Fibroblast of upper back skin (primary cell): ENCODE measurements around the gene CHIC2.
"Not testable (repeated sequence)": the region's sequence is repeated elsewhere in the genome, so short reads cannot be mapped to it uniquely, and the experiment has no call there.

ENCODE experiments used
- DNase-seq: peaks from one replicate; pipeline ENCODE4 v3.0.0-alpha.2; 2013

The CHIC2 gene

GRCh38 chr4:54064317-54065111, at the start of gene CHIC2:
TSS of gene CHIC2 (minus strand) at chr4:54064605. CDS start at chr4:54064300, 305 bp downstream.
- DNase-seq: peak; percentile 94

GRCh38 chr4:54113206-54113605, 48.8 kb upstream of the CHIC2 start:
- DNase-seq: not testable (repeated sequence)

GRCh38 chr4:54110019-54110416, 45.6 kb upstream of the CHIC2 start:
- DNase-seq: no peak

- no peak for DNase-seq
Measured at GRCh38 chr4:54109241-54110018, 45.0 kb upstream of the CHIC2 start.

- DNase-seq: no peak
Measured at GRCh38 chr4:54107951-54108748, 43.7 kb upstream of the CHIC2 start.

GRCh38 chr4:54104907-54105306, 40.5 kb upstream of the CHIC2 start:
- DNase-seq: no peak

GRCh38 chr4:54103190-54103574, 38.8 kb upstream of the CHIC2 start:
- DNase-seq: no peak

- peak; percentile 24 for DNase-seq
Measured at GRCh38 chr4:54102531-54103106, 38.2 kb upstream of the CHIC2 start.

- DNase-seq: no peak
Measured at GRCh38 chr4:54101190-54102041, 37.0 kb upstream of the CHIC2 start.

- no peak for DNase-seq
Measured at GRCh38 chr4:54100595-54101189, 36.3 kb upstream of the CHIC2 start.

GRCh38 chr4:54099748-54100574, 35.6 kb upstream of the CHIC2 start, which contains the start of gene GSX2:
TSS of gene GSX2 (plus strand) at chr4:54100163. CDS start at chr4:54100345, 182 bp downstream.
- DNase-seq: peak; percentile 55

- no peak for DNase-seq
Measured at GRCh38 chr4:54099287-54099747, 34.9 kb upstream of the CHIC2 start.

- no peak for DNase-seq
Measured at GRCh38 chr4:54098375-54098774, 34.0 kb upstream of the CHIC2 start.

- DNase-seq: no peak
Measured at GRCh38 chr4:54097152-54097551, 32.7 kb upstream of the CHIC2 start.

GRCh38 chr4:54096295-54096962, 32.0 kb upstream of the CHIC2 start:
- no peak for DNase-seq

GRCh38 chr4:54095110-54095825, 30.9 kb upstream of the CHIC2 start:
- no peak for DNase-seq

- DNase-seq: peak; percentile 39
Measured at GRCh38 chr4:54094451-54094850, 30.0 kb upstream of the CHIC2 start.

- no peak for DNase-seq
Measured at GRCh38 chr4:54093324-54094240, 29.2 kb upstream of the CHIC2 start.
